Ovary (tissue), 9 donors: ENCODE measurements around the gene ZNF157. TPM values are rescaled to one million over a fixed set of nuclear protein-coding genes. Genes with fewer than 3 reads are reported as not detected.

Experiments used
- DNase-seq, 5 donors: peaks; one replicate each; pipeline ENCODE4 v3.0.0-alpha.2; 2019 to 2020
- H3K27ac ChIP-seq, 2 donors: fragments of 200-600 bp; one replicate each; pipeline versions ENCODE4 v1.5.1 to v1.8.0; 2019 to 2022
- H3K27me3 ChIP-seq: fragments of 200-600 bp; one replicate; pipeline ENCODE4 v1.8.0; 2022
- H3K36me3 ChIP-seq: fragments of 200-600 bp; sonication (generic); one replicate; pipeline ENCODE4 v1.5.1; 2019
- H3K4me1 ChIP-seq: one replicate; pipeline ENCODE4 v1.8.1; 2013; ENCODE audit warnings: mild to moderate bottlenecking, moderate library complexity; ENCODE audit not compliant: insufficient read depth
- H3K4me3 ChIP-seq: fragments of 200-600 bp; sonication (generic); one replicate; pipeline ENCODE4 v1.5.1; 2017
- H3K9me3 ChIP-seq, 2 donors: fragments of 200-600 bp in 1 of 2; sonication (generic) in 1 of 2; one replicate each; pipeline versions ENCODE4 v1.5.1 to v1.8.1; 2013 to 2019; ENCODE audit warnings: mild to moderate bottlenecking in 1 of 2, moderate library complexity in 1 of 2
- CTCF ChIP-seq, 3 donors: fragments of 450-650 bp in 2 of 3; fragments of 200-600 bp in 1 of 3; IDR thresholded peaks; one replicate each; pipeline versions ENCODE4 v1.5.1 to v1.8.0; 2016 to 2022; ENCODE audit warnings: antibody characterized with exemption in 3 of 3, mild to moderate bottlenecking in 1 of 3
- EP300 ChIP-seq: sonication (generic); formaldehyde crosslinking; IDR thresholded peaks from one replicate; pipeline ENCODE4 v1.6.1; 2017; ENCODE audit warnings: antibody characterized with exemption
- POLR2A ChIP-seq: fragments of 450-650 bp; IDR thresholded peaks from one replicate; pipeline ENCODE4 v1.6.1; 2017; ENCODE audit warnings: antibody characterized with exemption, mild to moderate bottlenecking, moderate library complexity
- WGBS, 3 donors: extraction: QIAGEN DNeasy Blood & Tissue Kit in 1 of 3; methylation state at CpG; one replicate each; pipeline versions ENCODE4 v1.1.5 to v1.1.7; 2013 to 2017; 5-methylcytosine and 5-hydroxymethylcytosine counted together
- intact Hi-C, 4 donors: fragments of 100-400 bp; cut with DNase I; formaldehyde crosslinking; loops; one replicate each; pipeline versions ENCODE4 v1.11.0 to v1.15.1; 2022 to 2023
- polyA plus RNA-seq, 2 donors: library from polyadenylated mRNA; stranded (reverse); fragments of 200-250 nt in 1 of 2; fragments of 350-450 nt in 1 of 2; fragmentation: Illumina TruSeq in 1 of 2; extraction: RNeasy Lipid Tissue Mini Kit (QIAGEN cat#74804) in 1 of 2; gene quantifications; one replicate each; pipeline ENCODE4 v1.2.3, GENCODE V29; 2013 to 2014
- total RNA-seq, 7 donors: library from RNA; depleted of rRNA in 2 of 7; stranded (reverse); fragments of >200 nt in 2 of 7; fragmentation: NEBNext Ultra II Directional in 3 of 7; extraction: Animal tissue kit (Norgen Biotek cat#: 25700) in 3 of 7; gene quantifications; one replicate each; pipeline versions ENCODE4 v1.1.0 to v1.2.4, GENCODE V29; 2016 to 2023
- donor health status: DM: no; HTN: no; CAD: no; lungs with moderate emphysema.
- donor health status: DM: no; HTN: no; CAD: no.
- donor health status: Bipolar disorder and iron deficiency.
- donor health status: DM: yes; HTN: yes; CAD: no.
- donor health status: DM: no; HTN: no; CAD: no.
- donor health status: DM: yes; HTN: yes; CAD: no.

Gene ZNF157
- total and polyA plus RNA-seq, 9 donors: 0.13 to 2.8 (median 0.48) TPM

DNA sequence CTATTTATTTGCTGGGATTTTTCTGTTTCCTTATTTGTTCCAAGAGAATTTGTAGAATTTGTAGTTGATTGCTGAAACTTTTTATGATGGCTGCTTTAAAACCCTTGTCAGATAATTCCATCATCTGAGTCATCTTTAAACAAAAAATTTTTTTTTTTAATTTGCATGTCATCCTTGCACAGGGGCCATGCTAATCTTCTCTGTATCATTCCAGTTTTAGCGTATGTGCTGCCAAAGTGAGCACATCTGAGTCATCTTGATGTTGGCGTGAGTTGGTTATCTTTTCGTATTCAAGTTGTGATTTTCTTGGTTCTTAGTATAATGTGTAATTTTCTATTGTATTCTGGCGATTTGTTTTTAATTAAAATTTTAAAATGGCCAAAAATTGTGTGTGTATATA is 18.7 kb upstream of the ZNF157 start:
- no peak overlapping the region for H3K4me3 ChIP-seq
- no peak for TF ChIP-seq POLR2A
- no peak for TF ChIP-seq EP300
- TF ChIP-seq CTCF (IDR thresholded peaks at IDR 0.05): no peak
- no peaks in the 10 kb centered on the region for H3K9me3 ChIP-seq
- H3K27ac ChIP-seq: no peak overlapping the region
- DNase-seq: no peak
- 71 to 77% (median 75%) methylated on average over 4 of the region's 4 CpGs for WGBS, 3 donors
- no peaks in the 10 kb centered on the region for H3K27me3 ChIP-seq
- no peaks in the 10 kb centered on the region for H3K4me1 ChIP-seq
- no peaks in the 10 kb centered on the region for H3K36me3 ChIP-seq
- intact Hi-C loops: no loop called here

GRCh38 chrX:47358387-47359065 is 11.9 kb upstream of the ZNF157 start:
- Histone ChIP-seq H3K36me3 (no peaks in the 10 kb centered on the region), H3K4me1 (no peaks in the 10 kb centered on the region), H3K27ac (no peak overlapping the region), H3K27me3 (no peaks in the 10 kb centered on the region), H3K4me3 (no peak overlapping the region), H3K9me3 (no peaks in the 10 kb centered on the region)
- intact Hi-C loops: no loop called here
- WGBS, 3 donors: 46 to 50% (median 46%) methylated on average over 5 of the region's 5 CpGs
- TF ChIP-seq CTCF (IDR thresholded peaks at IDR 0.05) (no peak), POLR2A (no peak), EP300 (no peak)
- DNase-seq: no peak

- Histone ChIP-seq H3K36me3 (no peaks in the 10 kb centered on the region), H3K4me3 (no peak overlapping the region), H3K4me1 (no peaks in the 10 kb centered on the region), H3K9me3 (no peaks in the 10 kb centered on the region), H3K27me3 (no peaks in the 10 kb centered on the region), H3K27ac (no peak overlapping the region)
- no peak for DNase-seq
- TF ChIP-seq CTCF (IDR thresholded peaks at IDR 0.05) (no peak), POLR2A (no peak), EP300 (no peak)
- intact Hi-C loops: no loop called here
- 68 to 72% (median 68%) methylated on average over 7 of the region's 7 CpGs for WGBS, 3 donors
Measured at GRCh38 chrX:47360423-47361179, 9.8 kb upstream of the ZNF157 start.

DNA sequence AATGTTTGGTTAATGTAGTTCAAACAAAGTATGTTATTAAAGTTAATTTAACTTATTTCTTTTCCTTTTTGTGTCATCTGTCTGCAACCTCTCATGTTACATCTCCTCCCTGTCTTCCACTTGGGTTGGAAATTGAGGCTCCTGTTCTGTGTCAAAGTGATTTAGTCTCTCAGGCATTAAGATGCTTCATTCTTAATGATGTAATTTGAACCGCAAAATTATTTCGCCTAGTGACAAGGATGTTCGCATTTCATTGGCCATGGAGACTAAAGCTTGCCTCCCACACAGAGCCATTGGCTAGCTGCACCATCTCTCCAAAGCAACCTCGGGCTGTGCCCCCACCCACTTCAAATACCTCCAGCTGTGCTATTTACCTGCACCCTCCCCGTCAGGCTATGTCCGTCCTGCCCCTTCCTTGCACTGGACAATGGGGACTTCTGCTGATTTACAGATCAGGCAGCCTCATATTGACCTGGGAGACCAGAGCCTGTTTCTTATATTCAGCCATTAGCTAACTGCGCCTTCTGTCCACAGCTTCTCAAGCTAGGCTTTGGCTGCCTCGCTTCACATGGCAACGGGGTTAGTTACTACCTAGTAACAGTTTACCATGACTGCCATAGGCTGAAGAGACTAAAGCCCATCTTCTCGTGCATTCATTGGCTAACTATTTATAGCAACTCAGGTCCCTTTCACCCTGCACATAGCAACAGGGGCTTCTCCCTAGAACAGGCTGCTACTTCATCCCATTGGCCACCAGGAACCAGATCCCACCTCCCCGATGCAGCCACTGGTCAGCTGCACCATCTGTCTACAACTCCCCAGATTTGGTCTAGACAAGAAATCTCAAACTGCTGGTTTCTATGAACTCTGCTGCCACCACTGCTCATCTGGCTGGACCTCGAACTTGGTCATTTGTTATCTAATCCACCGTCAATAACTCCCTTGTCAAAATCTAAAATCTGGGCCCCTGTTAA is 8.6 kb upstream of the ZNF157 start:
- no peaks in the 10 kb centered on the region for H3K36me3 ChIP-seq
- H3K4me1 ChIP-seq: no peaks in the 10 kb centered on the region
- intact Hi-C loops: no loop called here
- H3K27ac ChIP-seq: peak overlapping the region in 1 of 2 donors; percentile 16
- no peaks in the 10 kb centered on the region for H3K9me3 ChIP-seq
- H3K27me3 ChIP-seq: no peaks in the 10 kb centered on the region
- peak overlapping the region; percentile 18 for H3K4me3 ChIP-seq
- 28 to 48% (median 32%) methylated on average over 13 of the region's 13 CpGs for WGBS, 3 donors
- no peak for TF ChIP-seq EP300
- no peak for TF ChIP-seq POLR2A
- TF ChIP-seq CTCF (IDR thresholded peaks at IDR 0.05): no peak
- peak; percentile 35 to 77 (median 53) for DNase-seq
